NCI-H510A treated with DMSO at 0.1 percent for 48 hours (cell line): ENCODE measurements around the gene PHC3.
"Not testable (repeated sequence)": the region's sequence is repeated elsewhere in the genome, so short reads cannot be mapped to it uniquely, and the experiment has no call there.

ENCODE experiments used
- DNase-seq: peaks from one replicate; lab custom pipeline; 2025; lab: John Stamatoyannopoulos, UW

The PHC3 gene

DNA sequence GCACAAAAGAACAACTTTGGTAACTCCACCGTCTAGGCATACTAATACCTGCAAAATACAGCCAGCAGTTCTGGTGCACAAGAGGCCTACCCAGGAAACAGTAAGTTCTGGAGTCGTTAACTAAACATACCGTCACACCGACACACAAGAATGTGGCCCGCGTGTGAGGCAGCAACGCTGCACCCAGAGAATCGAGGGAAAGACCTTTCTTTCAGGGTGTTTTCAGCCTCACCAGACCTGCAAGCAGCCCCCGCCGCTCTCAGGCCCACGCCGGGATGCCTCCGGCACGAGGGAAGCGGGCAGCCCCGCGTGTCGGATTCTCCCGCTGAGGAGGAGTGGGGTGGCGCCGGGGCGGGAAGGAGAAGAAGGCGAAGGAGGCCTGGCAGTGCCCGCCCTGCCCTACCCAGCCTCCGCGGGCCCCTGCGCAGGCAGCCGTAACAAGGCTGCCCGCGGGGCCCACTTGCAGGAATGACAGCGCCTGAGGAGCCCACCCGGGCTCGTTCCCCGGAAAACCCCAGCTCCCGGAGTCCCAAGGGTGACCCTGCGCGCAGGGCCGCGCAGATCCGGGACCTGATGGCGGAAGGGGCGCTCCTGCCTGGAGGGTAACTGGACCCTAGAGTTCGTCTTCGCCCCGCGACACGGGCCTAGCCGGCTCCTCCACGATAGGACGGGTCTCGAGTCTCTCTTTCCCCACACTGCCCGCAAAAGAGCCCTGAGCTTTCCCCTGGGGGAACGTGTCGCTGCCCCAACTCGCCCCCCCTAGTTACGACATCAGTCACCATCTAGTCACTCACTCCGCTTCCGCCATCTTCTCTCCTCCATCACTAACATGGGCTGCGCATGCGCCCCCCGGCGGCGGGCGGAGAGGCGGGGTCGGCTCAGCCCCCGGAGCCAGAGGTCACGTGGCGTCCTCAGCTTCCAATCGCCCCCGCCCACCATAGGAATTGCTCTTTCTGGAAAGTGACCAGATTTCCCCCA is at the start of gene PHC3:
Gene PHC3, minus strand, starts transcription at position 826 of the 978 bp plus-strand sequence. Its CDS starts 18 bp downstream, at position 808.
- DNase-seq = peak; percentile 86

DNA sequence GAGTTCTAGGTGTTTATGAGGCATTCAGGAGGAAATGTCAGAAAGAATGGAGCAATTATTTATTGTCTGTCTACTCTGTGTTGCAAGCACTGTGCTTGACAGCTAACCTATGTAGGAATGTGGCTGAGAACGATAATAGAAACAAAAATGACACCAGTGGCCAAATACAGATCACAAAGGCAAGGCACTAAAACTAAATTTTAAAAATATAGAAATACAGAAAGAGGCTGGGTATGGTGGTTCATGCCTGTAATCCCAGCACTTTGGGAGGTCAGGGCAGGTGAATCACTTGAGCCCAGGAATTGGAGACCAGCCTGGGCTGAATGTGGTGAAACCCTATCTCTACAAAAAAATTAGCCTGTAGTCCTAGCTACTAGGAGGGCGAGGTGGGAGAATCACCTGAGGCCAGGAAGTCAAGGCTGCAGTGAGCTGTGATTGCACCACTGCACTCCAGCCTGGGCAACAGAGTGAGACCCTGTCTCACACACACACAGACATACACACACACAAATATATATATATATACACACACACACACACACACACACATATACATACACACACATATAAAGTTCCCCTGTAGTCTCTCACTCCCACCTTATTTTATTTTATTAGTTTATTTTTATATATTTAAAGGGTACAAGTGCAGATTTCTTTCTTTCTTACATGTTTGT is 46.7 kb upstream of the PHC3 start:
- no peak for DNase-seq

DNA sequence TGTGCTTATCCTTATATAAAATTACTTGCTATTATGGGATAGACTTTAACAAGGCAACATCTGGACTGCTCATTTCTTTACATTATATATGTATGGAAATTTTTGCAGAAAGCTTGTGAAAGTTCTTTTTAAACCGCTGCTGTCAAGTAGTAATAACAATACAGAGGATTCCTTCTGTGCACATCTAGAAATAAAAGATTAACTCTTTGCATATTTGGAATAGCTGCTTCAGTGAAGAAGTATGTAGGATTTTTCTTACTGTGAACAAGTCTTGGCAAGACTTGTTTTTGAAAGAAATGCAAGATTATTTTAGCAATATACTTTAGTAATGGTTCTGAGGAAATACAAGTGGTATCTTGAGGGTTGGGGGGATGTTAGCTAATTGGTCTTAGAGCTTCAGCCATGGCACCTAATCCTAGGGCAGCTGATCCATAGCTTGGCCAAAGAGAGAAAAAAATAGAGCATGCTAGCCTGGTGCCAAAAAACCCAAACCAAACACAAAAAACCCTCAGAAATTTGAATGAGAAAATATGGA is 45.0 kb upstream of the PHC3 start:
- no peak for DNase-seq

- no peak for DNase-seq
Observed at GRCh38 chr3:170225166-170225565, 43.6 kb upstream of the PHC3 start.

- DNase-seq = peak; percentile 38
Observed at GRCh38 chr3:170222647-170223541, 41.4 kb upstream of the PHC3 start.

- DNase-seq = peak; percentile 97
Observed at GRCh38 chr3:170221924-170222646, 40.6 kb upstream of the PHC3 start, which contains the start of gene PRKCI. Gene PRKCI, plus strand, starts transcription at chr3:170222424. Its CDS starts 246 bp downstream, at chr3:170222670.

GRCh38 chr3:170220871-170221270 is 39.3 kb upstream of the PHC3 start:
- no peak for DNase-seq

- DNase-seq = no peak
Observed at GRCh38 chr3:170219850-170220249, 38.3 kb upstream of the PHC3 start.

GRCh38 chr3:170211668-170212067 is 30.1 kb upstream of the PHC3 start:
- DNase-seq = no peak

DNA sequence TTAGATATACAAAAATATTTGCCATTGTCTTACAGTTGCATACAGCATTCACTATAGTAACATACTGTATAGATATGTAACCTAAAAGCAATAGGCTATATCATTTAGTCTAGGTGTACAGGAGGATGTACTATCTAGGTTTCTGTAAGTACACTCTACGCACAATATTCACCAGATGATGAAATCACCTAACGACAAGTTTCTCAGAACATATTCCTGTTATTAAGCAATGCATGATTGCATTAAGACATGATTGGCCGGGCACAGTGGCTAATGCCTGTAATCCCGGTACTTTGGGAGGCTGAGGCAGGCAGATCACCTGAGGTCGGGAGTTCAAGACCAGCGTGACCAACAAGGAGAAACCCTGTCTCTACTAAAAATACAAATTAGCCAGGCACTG is 26.2 kb upstream of the PHC3 start:
- no peak for DNase-seq

DNA sequence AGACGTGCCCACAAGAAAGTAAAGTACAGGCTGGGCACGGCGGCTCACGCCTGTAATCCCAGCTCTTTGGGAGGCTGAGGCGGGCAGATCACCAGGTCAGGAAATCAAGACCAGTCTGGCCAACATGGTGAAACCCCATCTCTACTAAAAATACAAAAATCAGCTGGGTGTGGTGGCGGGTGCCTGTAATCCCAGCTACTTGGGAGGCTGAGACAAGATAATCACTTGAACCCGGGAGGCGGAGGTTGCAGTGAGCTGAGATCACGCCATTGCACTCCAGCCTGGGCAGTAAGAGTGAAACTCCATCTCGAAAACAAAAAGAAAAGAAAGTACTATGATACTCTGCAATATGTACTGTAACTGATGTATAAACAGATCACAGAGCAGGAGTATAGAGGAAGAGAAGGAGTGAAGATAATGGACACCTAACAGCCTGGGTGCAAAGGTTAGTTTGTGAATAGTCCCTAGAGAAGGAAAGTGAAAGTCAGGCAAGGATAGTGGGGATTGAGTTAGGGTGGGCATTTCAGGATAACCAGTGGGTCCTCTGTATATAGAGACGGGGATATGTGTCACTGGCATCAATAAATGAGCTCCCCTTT is 24.7 kb upstream of the PHC3 start:
- DNase-seq = not testable (repeated sequence)

GRCh38 chr3:170205302-170205701 is 23.8 kb upstream of the PHC3 start:
- DNase-seq = no peak

- DNase-seq = no peak
Observed at GRCh38 chr3:170204509-170204908, 23.0 kb upstream of the PHC3 start.

GRCh38 chr3:170204023-170204472 is 22.5 kb upstream of the PHC3 start:
- DNase-seq = no peak

DNA sequence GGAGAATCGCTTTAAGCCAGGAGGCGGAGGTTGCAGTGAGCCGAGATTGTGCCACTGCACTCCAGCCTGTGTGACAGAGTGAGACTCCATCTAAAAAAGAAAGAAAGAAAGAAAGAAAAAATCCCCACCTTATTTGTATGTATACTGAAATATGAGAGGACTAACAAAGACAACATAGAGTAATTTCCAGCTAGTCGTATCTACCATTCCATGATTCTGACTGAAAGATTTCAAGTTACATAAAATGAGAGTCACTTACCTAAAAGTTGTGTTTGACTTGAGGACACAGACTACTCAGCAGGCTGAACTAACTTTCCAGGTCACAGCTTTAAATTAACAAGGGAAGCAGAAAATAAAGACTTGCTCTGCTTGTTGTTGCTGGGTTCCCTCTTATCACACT is 21.9 kb upstream of the PHC3 start:
- no peak for DNase-seq

DNA sequence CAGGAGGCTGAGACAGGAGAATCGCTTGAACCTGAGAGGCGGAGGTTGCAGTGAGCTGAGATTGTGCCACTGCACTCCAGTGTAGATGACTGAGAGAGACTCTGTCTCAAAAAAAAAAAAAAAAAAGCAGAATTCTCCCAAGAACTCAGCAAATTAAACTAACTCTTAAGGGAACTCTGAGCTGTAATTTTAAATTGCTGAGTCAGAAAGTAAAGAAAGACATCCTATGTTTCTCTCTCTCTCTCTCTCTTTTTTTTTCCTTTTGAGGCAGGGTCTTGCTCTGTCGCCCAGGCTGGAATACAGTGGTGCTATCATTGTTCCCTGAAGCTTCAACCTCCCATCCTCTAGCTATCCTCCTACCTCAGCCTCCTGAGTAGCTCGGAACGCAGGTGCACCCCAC is 20.0 kb upstream of the PHC3 start:
- DNase-seq = no peak

- DNase-seq = no peak
Observed at GRCh38 chr3:170200987-170201386, 19.5 kb upstream of the PHC3 start.

DNA sequence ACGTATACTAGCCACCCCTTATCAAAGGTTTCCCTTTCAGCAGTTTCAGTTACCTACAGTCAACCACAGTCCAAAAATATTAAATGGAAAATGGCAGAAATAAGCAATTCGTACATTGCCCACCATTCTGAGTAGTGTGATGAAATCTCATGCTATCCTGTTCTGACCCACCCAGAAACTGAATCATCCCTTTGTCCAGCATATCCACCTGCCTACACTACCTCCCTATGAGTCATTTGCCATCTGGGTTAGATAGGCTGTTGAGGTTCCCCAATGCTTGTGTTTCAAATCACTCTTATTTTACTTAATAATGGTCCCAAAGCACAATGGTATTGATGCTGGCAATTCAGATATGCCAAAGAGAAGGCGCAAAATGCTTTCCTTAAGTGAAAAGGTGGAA is 15.3 kb upstream of the PHC3 start:
- no peak for DNase-seq

GRCh38 chr3:170195759-170196158 is 14.2 kb upstream of the PHC3 start:
- not testable (repeated sequence) for DNase-seq
